Measurements from ENCODE around the gene RNF6.
A peak's percentile ranks its signal among the peaks of the same experiment; 100 is the strongest.

RNF6 gene

DNA sequence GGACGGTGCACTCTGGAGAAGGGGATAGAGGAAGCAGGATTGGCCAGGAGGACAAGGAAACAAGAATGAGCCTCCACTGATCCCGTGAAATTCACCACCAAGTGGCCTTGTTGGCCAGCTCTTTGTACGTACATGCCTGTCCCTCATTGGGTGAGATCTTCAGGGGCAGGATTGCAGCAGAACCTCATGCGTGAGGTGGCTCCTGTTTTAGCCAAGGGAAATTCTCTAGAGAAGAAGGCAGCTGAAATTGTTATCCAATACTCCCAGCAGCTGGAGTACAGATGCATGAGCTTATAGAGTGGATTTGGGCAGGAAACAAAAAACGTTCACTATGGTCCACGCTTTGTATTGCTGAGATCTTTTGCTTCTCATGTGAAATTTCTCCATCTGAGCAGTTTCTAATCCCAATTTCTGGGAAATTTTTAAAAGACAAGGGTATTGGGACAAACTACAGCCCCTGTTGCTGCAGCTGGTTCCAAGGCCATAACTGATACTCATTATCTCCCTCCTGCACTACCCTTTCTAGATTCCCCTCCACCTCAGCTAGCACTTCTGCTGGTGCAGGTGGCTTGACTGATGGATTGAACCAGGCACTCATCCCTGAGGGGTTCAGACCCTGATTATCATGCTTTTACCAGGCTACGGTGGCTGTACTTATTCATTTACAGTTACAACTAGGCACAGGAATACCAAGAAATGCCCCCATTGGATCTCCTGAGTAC lies 3.9 kb upstream of the RNF6 start:
- no peak for DNase-seq (ENCODE audit: low read depth)

DNA sequence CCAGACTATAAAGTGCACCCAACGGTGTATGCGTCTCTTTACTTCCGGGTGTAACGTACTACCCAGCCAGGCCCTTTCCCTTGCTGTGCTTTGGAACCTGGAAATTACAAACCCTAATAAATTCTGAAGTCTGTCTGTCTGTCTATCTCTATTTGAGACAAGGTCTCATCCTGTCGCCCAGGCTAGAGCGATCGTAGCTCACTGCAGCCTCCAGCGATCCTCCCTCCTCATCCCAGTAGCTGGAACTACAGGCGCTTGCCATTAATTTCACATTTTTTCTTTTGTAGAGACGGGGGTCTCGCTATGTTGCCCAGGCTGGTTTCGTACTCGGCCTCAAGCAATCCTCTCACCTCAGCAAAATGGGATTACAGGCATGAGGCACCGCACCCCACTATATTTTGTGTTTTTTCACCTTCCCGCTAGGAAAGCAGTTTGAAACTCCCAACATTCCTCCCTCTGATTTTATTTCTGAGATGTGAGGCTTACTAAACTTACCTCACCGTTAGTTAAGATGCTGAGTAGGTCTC lies 469 bp upstream of the RNF6 start:
- no peak for DNase-seq (ENCODE audit: low read depth)

DNA sequence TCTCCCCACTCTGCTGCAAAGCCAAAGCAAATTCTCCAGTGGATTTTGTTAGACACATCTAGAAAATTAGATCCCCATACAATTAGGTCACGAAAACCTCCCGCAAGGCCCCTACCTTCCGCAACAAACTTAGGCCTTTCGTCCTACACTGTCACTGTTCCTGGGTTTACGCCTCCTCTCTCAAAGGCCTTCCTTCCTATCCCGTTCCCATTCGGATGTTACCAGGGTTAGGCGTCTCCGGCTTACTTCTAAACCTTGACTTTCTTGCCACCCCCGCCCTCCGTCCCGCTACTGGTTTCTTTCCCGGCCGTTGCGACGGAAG lies 754 bp downstream of the RNF6 start:
- no peak for DNase-seq (ENCODE audit: low read depth)

DNA sequence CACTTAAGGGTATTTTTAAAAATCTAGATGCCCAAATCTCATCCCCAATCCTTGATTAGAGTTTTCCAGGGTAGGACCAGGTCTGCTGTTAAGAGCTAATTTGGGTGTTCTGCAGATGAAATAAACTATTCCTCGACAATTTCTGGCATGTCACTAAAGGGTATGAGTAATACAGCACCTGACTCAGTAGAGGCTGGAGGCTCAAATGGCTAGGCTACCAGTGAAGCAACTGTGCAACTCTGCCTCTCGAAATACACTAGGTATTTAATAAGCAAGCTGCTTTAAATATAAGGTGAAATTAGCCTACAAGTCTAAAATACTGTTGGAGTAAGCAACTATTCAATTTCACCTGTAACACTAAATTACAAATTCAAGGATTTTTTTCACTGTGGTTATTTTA lies 1.5 kb downstream of the RNF6 start:
- DNase-seq (ENCODE audit: low read depth) = no peak

DNA sequence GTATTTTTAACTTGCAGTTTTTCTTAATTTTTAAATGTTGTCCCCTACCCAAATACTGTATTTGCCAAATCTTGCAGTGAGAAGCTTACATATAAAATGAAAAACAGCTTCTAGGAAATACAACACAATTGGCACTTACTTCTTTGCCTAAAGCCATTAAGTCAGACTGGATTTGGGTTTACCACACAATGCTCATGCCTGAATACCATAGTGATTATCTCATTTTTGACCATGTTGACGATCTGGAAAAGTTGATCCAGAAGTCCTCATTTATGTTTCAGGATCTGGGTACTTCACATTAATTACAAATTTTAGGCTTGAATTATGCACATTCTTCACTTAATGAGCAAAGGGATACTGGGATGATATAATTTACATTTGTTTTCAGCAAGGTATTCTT lies 2.4 kb downstream of the RNF6 start:
- no peak for DNase-seq (ENCODE audit: low read depth)

DNA sequence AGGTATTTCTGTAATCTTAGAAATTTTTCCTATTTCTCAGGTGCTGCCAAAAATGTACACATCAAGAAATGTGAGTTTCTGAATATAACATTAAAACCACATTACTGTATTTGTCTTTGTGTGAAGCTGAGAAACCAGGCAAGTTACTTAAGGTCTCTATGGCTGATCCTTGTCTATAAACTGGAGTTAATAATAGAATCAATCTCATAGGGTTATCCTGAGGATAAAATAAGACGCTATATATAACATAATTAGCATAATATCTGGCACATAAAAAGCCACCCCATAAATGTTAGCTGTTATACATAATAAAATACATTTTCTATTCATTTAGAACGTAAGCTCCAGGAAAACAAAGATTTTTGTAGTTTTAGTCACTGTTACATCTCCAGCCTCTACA lies 6.1 kb downstream of the RNF6 start:
- no peak for DNase-seq (ENCODE audit: low read depth)

DNA sequence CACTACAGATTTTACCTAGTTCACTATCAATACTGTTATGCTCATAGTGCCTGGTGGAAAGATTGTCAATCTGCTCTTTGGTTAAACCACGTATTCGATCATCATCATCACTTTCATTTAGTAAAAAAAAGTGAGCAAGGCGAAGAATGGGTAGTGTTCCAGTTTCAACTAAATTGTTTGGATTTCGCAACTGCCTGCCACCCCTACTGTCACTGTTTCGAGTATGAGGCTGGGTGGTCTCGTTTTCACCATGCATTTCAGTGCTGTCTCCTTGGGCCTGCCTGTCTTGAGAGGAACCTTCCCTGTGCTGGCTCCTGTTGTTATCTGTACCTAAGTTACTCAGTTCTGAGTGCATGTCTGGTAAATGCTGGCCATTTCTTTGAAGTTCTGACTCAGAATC lies 8.1 kb downstream of the RNF6 start:
- DNase-seq (ENCODE audit: low read depth) = no peak

DNA sequence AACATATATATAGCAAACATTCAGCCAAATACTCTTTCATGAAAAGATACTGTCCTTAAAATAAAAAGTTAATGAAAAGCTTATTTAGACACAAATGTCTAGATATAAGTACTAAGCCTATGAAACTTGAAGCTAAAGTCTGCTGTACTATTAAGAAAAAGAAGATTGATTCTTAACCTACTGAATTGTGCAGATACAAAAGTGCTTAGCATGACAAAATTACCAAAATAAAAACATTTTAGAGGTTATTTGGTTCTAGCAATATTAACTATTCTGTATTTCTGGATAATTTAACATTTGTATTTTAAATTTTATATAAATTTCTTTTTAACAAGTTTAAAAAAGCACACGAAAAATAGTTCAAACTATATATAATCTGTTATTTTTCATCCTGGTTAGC lies 8.8 kb downstream of the RNF6 start:
- no peak for DNase-seq (ENCODE audit: low read depth)

DNA sequence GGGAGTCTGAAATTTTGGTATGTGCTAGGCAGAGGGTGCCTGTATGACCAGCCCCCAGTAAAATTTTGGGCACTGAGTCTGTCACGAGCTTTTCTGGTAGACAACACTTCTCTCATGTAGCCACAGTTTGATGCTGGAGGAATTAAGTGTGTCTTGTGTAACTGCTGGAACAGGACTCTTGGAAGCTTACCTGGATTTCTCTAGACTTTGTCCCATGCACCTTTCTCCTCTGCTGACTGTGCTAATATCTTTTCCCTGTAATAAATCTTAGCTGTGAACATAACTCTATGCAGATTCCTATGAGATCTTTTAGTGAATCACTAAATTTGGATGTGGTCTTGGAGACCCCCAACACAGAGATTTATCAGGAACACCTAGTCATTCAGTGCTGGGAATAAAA lies 13.8 kb downstream of the RNF6 start:
- no peak for DNase-seq (ENCODE audit: low read depth)

DNA sequence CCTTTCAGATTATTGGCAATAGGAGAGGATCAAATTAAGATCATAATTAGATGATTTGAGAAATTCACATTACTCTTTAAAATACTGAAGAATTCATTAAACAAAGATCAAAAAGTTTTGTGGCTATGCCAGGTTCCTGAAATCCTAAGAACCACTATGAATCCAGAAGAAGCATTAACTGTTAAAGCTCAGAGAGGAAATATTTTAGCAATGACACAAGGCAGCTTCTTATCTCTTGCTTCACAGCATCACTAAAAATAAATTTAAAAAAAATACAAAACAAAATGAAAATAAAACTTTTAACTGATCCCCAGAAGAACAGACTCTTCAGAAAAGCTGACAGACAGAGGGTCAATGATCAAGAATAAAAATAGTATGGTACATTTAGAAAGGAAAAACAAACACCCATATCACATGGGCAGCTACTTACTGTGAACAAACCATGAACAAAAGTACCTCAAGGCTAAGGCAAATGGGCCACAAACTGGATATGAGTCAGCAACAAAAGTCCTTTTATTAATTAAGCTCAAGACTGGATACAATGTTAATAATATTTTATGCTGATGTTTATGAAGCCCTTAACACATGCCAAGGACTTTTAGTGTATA lies 19.6 kb downstream of the RNF6 start:
- no peak for DNase-seq (ENCODE audit: low read depth)

DNA sequence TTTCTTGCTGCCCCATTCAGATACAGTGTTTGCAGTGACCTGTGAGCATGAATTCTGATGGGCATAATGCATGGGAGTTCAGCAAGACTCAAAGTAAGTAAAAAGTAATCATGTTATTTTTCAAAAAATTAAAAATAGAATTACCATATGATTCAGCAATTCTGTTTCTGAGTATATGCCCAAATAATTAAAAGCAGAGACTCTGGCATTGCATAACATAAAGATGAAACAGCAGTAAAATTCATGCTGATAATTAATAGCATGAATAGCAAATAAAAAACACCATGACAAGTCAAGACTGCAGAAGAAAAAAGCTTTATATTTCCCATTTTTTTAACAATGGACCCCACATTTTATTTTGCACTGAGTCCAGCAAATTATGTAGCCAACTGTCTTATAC lies 21.3 kb downstream of the RNF6 start:
- no peak for DNase-seq (ENCODE audit: low read depth)

DNA sequence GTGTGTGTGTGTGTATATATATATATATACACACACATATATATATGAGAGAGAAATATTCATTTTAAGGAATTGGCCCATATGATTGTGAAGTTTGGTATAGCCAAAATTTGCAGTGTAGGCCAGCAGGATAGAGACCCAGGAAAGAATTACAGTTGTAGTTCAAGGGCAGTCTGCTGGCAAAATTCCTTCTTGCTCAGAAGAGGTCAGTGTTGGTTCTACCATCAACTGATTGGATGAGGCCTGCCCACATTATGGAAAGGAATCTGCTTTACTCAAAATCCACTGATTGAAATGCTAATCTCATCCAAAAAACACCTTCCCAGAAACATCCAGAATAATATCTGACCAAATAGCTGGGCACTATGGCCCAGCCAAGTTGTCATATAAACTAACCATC lies 24.0 kb downstream of the RNF6 start:
- DNase-seq (ENCODE audit: low read depth) = no peak

DNA sequence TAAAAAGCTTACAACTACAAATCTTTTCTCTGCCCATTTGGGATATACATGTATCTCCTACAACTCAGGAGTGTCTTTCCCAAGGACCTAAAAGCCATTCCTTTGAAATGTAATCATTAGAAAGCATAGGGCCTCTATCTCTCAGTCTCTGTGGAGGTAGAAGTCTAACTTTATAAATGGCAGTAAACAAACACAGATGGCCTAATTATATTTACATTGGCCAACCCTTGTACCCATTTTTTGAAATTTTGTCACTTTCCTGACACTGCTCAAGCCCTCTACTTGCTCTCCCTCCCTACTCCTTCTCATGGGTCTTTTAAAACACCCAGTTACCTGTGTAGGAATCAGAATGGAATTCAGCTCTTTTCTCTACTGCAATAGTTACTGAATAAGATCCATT lies 24.8 kb downstream of the RNF6 start:
- no peak for DNase-seq (ENCODE audit: low read depth)

DNA sequence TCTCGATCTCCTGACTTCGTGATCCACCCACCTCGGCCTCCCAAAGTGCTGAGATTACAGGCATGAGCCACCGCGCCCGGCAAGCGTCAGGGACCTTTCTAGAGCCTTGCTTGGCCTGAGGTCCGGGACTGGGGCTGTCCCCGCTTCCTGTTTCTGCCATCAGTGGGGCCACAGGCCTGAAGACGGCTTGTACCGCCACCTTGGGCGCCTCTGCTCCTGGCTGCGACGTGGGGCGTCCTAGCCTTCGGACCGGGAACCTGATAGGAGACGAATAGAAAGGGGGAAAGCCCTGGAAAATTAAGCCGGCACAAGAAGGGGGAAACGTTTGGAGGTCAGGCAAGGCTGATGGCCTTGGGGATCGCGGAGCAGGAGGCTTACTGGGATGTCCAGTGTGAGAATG lies 35.1 kb downstream of the RNF6 start:
- no peak for DNase-seq (ENCODE audit: low read depth)

DNA sequence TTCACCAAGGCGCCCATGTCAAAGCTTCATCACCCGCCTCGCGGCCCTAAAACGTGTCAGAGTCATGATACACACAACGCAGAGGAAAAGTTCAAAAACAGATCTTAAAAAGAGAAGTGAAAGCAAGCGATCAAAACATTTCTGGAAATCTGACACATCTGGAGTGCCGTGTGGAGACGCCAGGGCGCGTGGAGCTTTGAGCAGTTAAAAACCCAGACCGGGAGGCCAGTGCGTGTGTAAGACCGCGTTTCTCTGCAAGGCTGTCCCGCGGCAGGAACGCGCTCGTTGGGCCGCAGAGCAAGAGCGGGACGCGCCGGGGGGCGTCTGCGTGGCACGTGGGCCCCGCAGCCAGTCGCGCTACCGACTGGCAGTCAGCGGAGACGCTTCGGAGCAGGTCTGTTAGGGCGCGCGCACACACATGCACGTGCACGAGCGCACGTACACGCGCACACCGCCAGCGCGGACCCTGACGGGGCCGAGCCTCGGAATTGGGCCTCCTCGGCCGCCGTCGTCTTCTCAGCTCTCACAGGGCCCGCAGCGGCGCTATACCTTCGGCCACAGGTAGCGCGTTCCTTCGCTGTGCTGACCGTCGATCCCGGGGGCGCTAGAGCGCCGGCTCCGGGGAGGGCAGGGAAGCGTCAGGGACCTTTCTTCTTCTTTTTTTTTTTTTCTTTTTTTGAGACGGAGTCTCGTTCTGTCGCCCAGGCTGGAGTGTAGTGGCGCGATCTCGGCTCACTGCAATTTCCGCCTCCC lies 35.8 kb downstream of the RNF6 start:
- peak; percentile 85 for DNase-seq (ENCODE audit: low read depth)

DNA sequence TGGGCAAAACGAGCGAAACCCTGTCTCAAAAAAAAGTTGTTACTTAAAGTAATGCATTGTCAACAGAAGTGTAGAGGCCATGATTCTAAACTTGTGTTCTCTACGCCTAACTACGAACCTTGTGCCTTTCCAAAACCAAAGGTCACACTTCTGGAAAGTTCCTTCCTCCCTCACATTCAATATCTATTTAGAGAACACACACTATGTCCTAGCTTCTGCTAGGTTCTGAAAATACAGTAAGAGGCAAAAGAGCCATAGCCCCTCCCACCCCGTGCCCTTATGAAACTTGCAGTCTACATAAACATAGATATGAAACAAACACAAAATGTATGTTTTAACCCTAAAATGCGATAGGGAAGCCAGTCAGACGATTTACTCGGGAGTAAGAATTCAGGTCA lies 36.4 kb downstream of the RNF6 start:
- DNase-seq (ENCODE audit: low read depth) = no peak

DNA sequence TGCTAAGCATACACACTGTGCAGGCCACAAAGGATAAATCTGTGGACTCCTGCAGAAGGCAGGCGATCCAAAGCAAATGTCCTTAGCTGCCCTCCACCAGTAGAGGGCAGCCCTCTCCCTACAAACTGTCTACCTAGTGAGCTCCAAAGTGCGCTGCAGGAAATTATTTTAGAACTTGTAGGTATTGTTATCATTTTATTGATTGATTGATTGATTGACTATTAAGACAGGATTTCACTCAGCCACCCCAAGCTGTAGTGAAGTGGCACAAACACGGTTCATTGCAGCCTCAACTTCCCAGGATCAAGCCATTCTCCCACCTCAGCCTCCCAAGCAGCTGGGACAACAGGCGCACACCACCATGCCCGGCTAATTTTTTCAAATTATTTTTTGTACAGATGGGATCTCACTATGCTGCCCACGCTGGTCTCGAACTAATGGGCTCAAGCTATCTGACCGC lies 37.3 kb downstream of the RNF6 start:
- DNase-seq (ENCODE audit: low read depth) = peak; percentile 68

DNA sequence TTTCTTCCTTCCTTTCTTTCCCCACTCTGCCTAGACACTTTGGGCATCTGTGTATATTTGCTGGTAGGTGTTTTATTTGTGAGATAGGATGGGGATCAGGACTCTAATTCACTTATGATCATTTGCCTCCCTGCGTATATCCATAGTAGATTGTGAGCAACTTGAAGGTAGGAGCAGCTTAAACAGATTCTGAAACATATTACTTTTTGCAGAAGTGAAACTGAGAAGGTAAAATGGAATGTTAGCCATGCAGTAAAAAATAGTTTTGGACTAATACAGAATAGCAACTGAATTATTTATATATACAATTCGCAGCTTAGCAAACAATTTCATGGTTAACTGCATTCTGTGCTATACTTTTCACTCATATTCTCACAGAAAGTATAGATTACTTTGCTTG lies 38.7 kb downstream of the RNF6 start:
- no peak for DNase-seq (ENCODE audit: low read depth)

DNA sequence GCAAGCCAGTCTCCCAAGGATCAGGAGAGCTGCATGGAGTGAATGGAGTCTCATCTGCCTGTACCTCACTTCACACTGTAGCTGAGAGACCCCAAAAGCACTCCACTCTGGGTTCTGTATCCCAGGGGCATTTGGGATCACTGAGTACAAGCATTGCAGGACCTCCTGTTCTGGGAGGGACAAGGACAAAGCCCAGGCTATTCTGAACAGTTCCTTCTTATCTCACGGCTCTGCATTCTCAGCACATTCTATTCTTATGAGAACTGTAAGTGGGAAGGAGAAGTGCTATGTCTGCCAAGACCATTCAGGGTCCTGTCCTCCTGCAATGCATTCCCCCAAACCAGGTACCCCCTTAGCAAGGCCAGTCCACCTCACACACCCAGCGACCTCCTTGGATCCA lies 42.8 kb downstream of the RNF6 start:
- DNase-seq (ENCODE audit: low read depth) = no peak

DNA sequence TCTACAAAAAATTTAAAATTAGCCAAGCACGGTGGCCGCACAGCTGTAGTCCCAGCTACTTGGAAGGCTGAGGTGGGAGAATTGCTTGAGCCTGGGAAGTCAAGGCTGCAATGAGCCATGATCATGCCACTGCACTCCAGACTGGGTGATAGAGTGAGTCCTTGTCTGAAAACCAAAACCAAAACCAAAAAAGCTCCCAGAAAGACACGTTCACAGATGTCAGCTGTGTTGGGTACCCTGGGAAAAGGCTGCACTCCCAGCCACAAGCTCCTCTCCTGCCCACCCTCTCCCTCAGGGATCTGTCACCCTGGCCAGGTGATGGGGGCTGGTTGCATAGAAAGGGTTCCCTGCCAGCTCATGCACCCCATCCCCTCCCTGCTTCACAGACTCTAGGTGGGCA lies 53.3 kb downstream of the RNF6 start:
- no peak for DNase-seq (ENCODE audit: low read depth)

DNA sequence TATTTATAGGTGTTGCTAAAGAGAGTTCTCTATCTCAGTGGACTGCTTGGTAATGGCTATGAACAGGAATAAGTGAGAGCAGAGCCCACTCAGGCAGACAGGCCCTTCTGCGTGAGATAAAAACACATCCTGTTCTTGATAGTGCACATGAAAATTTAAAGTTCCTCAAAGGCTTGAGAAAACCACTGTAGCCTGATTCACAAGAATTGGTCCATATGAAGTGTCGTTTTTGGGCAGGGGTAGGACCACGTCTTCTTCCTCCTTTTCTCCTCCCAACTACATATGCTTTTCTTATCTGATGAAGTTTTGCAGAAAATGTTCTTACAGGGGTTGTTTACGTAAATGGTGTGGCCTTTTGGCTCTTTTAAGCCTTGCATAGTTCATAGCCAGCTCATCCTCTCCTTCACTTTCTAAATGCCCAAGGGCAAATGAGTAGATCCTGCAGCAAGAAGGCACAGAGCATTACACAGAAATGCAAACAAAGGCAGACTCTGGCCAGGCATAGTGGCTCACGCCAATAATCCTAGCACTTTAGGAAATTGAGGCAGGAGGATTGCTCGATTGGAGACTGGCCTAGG lies 53.8 kb downstream of the RNF6 start:
- no peak for DNase-seq (ENCODE audit: low read depth)

DNA sequence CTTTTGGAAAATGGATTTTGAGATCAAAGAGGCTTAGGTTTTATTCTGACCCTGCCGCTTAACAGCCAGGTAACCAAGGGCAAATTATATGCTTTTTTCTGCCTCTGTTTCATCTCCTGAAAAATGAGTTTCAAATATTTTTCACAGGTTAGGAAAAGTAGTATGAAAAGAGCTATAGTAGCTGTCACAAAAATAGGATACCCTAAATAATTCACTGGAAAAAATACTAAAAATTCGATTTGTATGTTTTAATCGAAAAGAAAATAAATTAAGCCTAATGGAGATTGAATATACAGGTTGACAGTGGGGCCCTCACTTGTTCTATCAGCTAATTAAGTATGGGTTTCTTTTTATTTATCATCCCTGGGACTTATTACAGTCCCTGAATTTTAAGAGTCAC lies 58.3 kb downstream of the RNF6 start:
- DNase-seq (ENCODE audit: low read depth) = no peak

All from T follicular helper cell (primary cell).